Upper lobe of left lung (tissue), 6 donors: ENCODE data around the gene FAM53A. TPM values are rescaled to one million over a fixed set of nuclear protein-coding genes. Genes with fewer than 3 reads are reported as not detected.

Experiments used
- ATAC-seq, 2 donors: fragments of 200-7000 bp; cut with Tn5 transposase; one replicate each; pipeline ENCODE4 v1.9.1; 2022; ENCODE audit warnings: mild to moderate bottlenecking in 2 of 2, moderate library complexity in 2 of 2; ENCODE audit not compliant: low FRiP score in 2 of 2
- DNase-seq, 2 donors: peaks; one replicate each; pipeline ENCODE4 v3.0.0-alpha.2; 2019 to 2020
- H3K27ac ChIP-seq, 4 donors: fragments of 200-600 bp; sonication (generic); one replicate each; pipeline ENCODE4 v1.5.1; 2016 to 2019
- H3K27me3 ChIP-seq, 4 donors: fragments of 200-600 bp; sonication (generic); one replicate each; pipeline ENCODE4 v1.5.1; 2017 to 2019
- H3K36me3 ChIP-seq, 4 donors: fragments of 200-600 bp; sonication (generic); one replicate each; pipeline ENCODE4 v1.5.1; 2016 to 2019
- H3K4me1 ChIP-seq, 4 donors: fragments of 200-600 bp; sonication (generic); one replicate each; pipeline ENCODE4 v1.5.1; 2018 to 2019
- H3K4me3 ChIP-seq, 4 donors: fragments of 200-600 bp; sonication (generic); one replicate each; pipeline ENCODE4 v1.5.1; 2017 to 2019; ENCODE audit warnings: mild to moderate bottlenecking in 2 of 4, moderate library complexity in 1 of 4
- H3K9me3 ChIP-seq, 4 donors: fragments of 200-600 bp; sonication (generic); one replicate each; pipeline ENCODE4 v1.5.1; 2018 to 2019
- CTCF ChIP-seq, 6 experiments: fragments of 450-650 bp in 4 of 6; fragments of 200-600 bp in 2 of 6; sonication (generic) in 2 of 6; IDR thresholded peaks; one replicate each; pipeline ENCODE4 v1.5.1; 2016 to 2019; ENCODE audit warnings: antibody characterized with exemption in 6 of 6
- EP300 ChIP-seq, 4 donors: sonication (generic); formaldehyde crosslinking; IDR thresholded peaks; one replicate each; pipeline ENCODE4 v1.5.1; 2017; ENCODE audit warnings: antibody characterized with exemption in 4 of 4, control low read depth in 2 of 4
- POLR2A ChIP-seq, 4 donors: fragments of 450-650 bp; IDR thresholded peaks; one replicate each; pipeline ENCODE4 v1.5.1; 2016 to 2017; ENCODE audit warnings: antibody characterized with exemption in 4 of 4, mild to moderate bottlenecking in 2 of 4
- POLR2AphosphoS5 ChIP-seq, 2 donors: sonication (generic); formaldehyde crosslinking; IDR thresholded peaks; one replicate each; pipeline ENCODE4 v1.5.1; 2017; ENCODE audit warnings: antibody characterized with exemption in 2 of 2
- WGBS, 2 donors: methylation state at CpG; one replicate each; pipeline ENCODE4 v1.1.5; 2017 to 2018; 5-methylcytosine and 5-hydroxymethylcytosine counted together
- total RNA-seq, 6 donors: library from RNA; depleted of rRNA in 4 of 6; stranded (reverse); fragments of >200 nt in 4 of 6; gene quantifications; one replicate each; pipeline versions ENCODE4 v1.1.0 to v1.2.1, GENCODE V29; 2016 to 2021
- donor health status: DM: no; HTN: no; CAD: no; lungs with moderate emphysema.
- donor health status: DM: no; HTN: yes; CAD: no; lungs with severe emphysema.

FAM53A gene
- total RNA-seq, 6 donors from 2014 or later, result 0.59 to 17.8 (median 2.5) TPM

GRCh38 chr4:1614854-1615595 lies 69.1 kb downstream of the FAM53A start:
- TF ChIP-seq POLR2A (IDR thresholded peaks at IDR 0.05), result no peak
- no peak for TF ChIP-seq POLR2AphosphoS5 (IDR thresholded peaks at IDR 0.05)
- TF ChIP-seq EP300 (IDR thresholded peaks at IDR 0.05), result no peak
- TF ChIP-seq CTCF (IDR thresholded peaks at IDR 0.05), result no peak
- no peaks in the 10 kb centered on the region for H3K9me3 ChIP-seq
- peaks cover 0 to 14% (median 9%) of the 10 kb centered on the region in 4 donors for H3K4me1 ChIP-seq
- peak in 1 of 2 donors; percentile 68 for DNase-seq
- no peaks in the 10 kb centered on the region for H3K27me3 ChIP-seq
- no peaks in the 10 kb centered on the region for H3K36me3 ChIP-seq
- H3K4me3 ChIP-seq, result no peak overlapping the region
- H3K27ac ChIP-seq, result no peak overlapping the region
- WGBS, 2 donors, result 78 to 81% methylated on average over 13 to 37 of the region's 37 CpGs
- ATAC-seq, result no peak

GRCh38 chr4:1614502-1614853 lies 69.6 kb downstream of the FAM53A start:
- ATAC-seq (no peak), DNase-seq (peak in 1 of 2 donors; percentile 71)
- WGBS, 2 donors, result 78 to 90% methylated on average over 17 of the region's 17 CpGs
- H3K4me1 ChIP-seq, result peaks cover 0 to 14% (median 9%) of the 10 kb centered on the region in 4 donors
- TF ChIP-seq POLR2AphosphoS5 (IDR thresholded peaks at IDR 0.05), result no peak
- TF ChIP-seq EP300 (IDR thresholded peaks at IDR 0.05), result no peak
- TF ChIP-seq CTCF (IDR thresholded peaks at IDR 0.05), result no peak
- no peak for TF ChIP-seq POLR2A (IDR thresholded peaks at IDR 0.05)
- H3K27me3 ChIP-seq, result no peaks in the 10 kb centered on the region
- H3K36me3 ChIP-seq, result no peaks in the 10 kb centered on the region
- H3K27ac ChIP-seq, result no peak overlapping the region
- H3K4me3 ChIP-seq, result no peak overlapping the region
- H3K9me3 ChIP-seq, result no peaks in the 10 kb centered on the region

DNA sequence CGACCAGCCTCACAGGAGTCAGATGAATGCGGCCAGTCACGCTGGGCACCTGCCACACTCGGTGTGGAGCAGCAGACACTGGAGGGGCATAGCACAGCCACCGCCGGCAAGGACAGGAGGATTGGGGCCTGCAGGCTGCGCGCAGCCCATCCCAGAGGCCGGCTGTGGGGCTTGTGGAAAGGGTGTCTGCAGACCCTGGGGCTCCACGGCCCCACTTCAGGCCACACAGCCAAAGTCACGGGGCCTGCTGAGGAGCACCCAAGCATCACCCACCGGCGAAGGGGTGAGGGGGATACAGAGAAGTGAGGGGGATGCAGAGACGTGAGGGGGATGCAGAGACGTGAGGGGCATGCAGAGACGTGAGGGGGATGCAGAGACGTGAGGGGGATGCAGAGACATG lies 70.1 kb downstream of the FAM53A start:
- ATAC-seq, result no peak
- TF ChIP-seq POLR2A (IDR thresholded peaks at IDR 0.05), result no peak
- TF ChIP-seq CTCF (IDR thresholded peaks at IDR 0.05), result no peak
- no peak for TF ChIP-seq POLR2AphosphoS5 (IDR thresholded peaks at IDR 0.05)
- TF ChIP-seq EP300 (IDR thresholded peaks at IDR 0.05), result no peak
- no peak overlapping the region for H3K27ac ChIP-seq
- no peak overlapping the region for H3K4me3 ChIP-seq
- DNase-seq, result peak in 1 of 2 donors; percentile 75
- WGBS, 2 donors, result 92 to 95% methylated on average over 14 to 16 of the region's 17 CpGs
- H3K36me3 ChIP-seq, result no peaks in the 10 kb centered on the region
- peaks cover 0 to 14% (median 9%) of the 10 kb centered on the region in 4 donors for H3K4me1 ChIP-seq
- H3K9me3 ChIP-seq, result no peaks in the 10 kb centered on the region
- H3K27me3 ChIP-seq, result no peaks in the 10 kb centered on the region

- TF ChIP-seq CTCF (IDR thresholded peaks at IDR 0.05) (no peak), POLR2A (IDR thresholded peaks at IDR 0.05) (no peak), EP300 (IDR thresholded peaks at IDR 0.05) (no peak), POLR2AphosphoS5 (IDR thresholded peaks at IDR 0.05) (no peak)
- Histone ChIP-seq H3K4me1 (peaks cover 0 to 14% (median 9%) of the 10 kb centered on the region in 4 donors), H3K27ac (no peak overlapping the region), H3K27me3 (no peaks in the 10 kb centered on the region), H3K36me3 (no peaks in the 10 kb centered on the region), H3K9me3 (no peaks in the 10 kb centered on the region), H3K4me3 (no peak overlapping the region)
- WGBS, 2 donors, result 83 to 98% methylated on average over 8 to 9 of the region's 9 CpGs
- ATAC-seq (no peak), DNase-seq (no peak)
Observed at GRCh38 chr4:1613099-1613495, 71.0 kb downstream of the FAM53A start.
